ENCODE results near the gene RPSA.

GRCh38 chr3:39362192-39362591 is 44.3 kb upstream of the RPSA start:
- TF ChIP-seq CTCF (optimal IDR thresholded peaks at IDR 0.05 in 1 of 3, IDR thresholded peaks at IDR 0.05 in 1 of 3, conservative IDR thresholded peaks at IDR 0.05 in 1 of 3; ENCODE audit: extremely low read depth in 1 of 3, insufficient read depth in 2 of 3, low read length in 3 of 3) (no peak), EZH2 (IDR thresholded peaks at IDR 0.05; ENCODE audit: low read length) (no peak)
